ENCODE results near the gene RFX1. TPM values are rescaled to one million over a fixed set of nuclear protein-coding genes. Genes with fewer than 3 reads are reported as not detected.

Gene RFX1
- total RNA-seq, 1 donor from 2014 or later: 4.7 TPM

GRCh38 chr19:13987101-13987890, 18.8 kb downstream of the RFX1 start:
- Histone ChIP-seq H3K9ac (ENCODE audit: low read depth in 1 of 3, low read length in 3 of 3) (peak overlapping the region; percentile 73 to 80 (median 77)), H3K36me3 (ENCODE audit: control insufficient read depth in 3 of 3, insufficient read depth in 3 of 3, low read length in 3 of 3) (peaks cover 4 to 9% (median 6%) of the 10 kb centered on the region in 3 donors), H3K9me3 (ENCODE audit: control insufficient read depth in 3 of 3, low read length in 3 of 3) (no peaks in the 10 kb centered on the region), H3K4me1 (ENCODE audit: control insufficient read depth in 3 of 3, insufficient read depth in 3 of 3, low read length in 3 of 3) (peaks cover 34 to 49% (median 44%) of the 10 kb centered on the region in 3 donors), H3K4me3 (ENCODE audit: low read length in 3 of 3) (peak overlapping the region; percentile 38 to 60 (median 56)), H3K27ac (ENCODE audit: low read depth, low read length) (peak overlapping the region; percentile 94), H3K27me3 (ENCODE audit: control insufficient read depth in 3 of 3, insufficient read depth in 3 of 3, low read length in 3 of 3) (no peaks in the 10 kb centered on the region)

GRCh38 chr19:13986348-13986904, 19.7 kb downstream of the RFX1 start:
- Histone ChIP-seq H3K4me3 (ENCODE audit: low read length in 3 of 3) (peak overlapping the region; percentile 38 to 60 (median 56)), H3K27me3 (ENCODE audit: control insufficient read depth in 3 of 3, insufficient read depth in 3 of 3, low read length in 3 of 3) (no peaks in the 10 kb centered on the region), H3K27ac (ENCODE audit: low read depth, low read length) (peak overlapping the region; percentile 94), H3K9me3 (ENCODE audit: control insufficient read depth in 3 of 3, low read length in 3 of 3) (no peaks in the 10 kb centered on the region), H3K4me1 (ENCODE audit: control insufficient read depth in 3 of 3, insufficient read depth in 3 of 3, low read length in 3 of 3) (peaks cover 34 to 51% (median 49%) of the 10 kb centered on the region in 3 donors), H3K9ac (ENCODE audit: low read depth in 1 of 3, low read length in 3 of 3) (peak overlapping the region; percentile 73 to 80 (median 77)), H3K36me3 (ENCODE audit: control insufficient read depth in 3 of 3, insufficient read depth in 3 of 3, low read length in 3 of 3) (peaks cover 4 to 6% (median 6%) of the 10 kb centered on the region in 3 donors)

- no peaks in the 10 kb centered on the region for H3K27me3 ChIP-seq (ENCODE audit: control insufficient read depth in 3 of 3, insufficient read depth in 3 of 3, low read length in 3 of 3)
- H3K9me3 ChIP-seq (ENCODE audit: control insufficient read depth in 3 of 3, low read length in 3 of 3): no peaks in the 10 kb centered on the region
- H3K4me1 ChIP-seq (ENCODE audit: control insufficient read depth in 3 of 3, insufficient read depth in 3 of 3, low read length in 3 of 3): peaks cover 35 to 52% (median 50%) of the 10 kb centered on the region in 3 donors
- peak overlapping the region; percentile 32 to 80 (median 77) for H3K9ac ChIP-seq (ENCODE audit: low read depth in 1 of 3, low read length in 3 of 3)
- peaks cover under 1 to 6% (median 6%) of the 10 kb centered on the region in 3 donors for H3K36me3 ChIP-seq (ENCODE audit: control insufficient read depth in 3 of 3, insufficient read depth in 3 of 3, low read length in 3 of 3)
- H3K27ac ChIP-seq (ENCODE audit: low read depth, low read length): peak overlapping the region; percentile 94
- peak overlapping the region; percentile 32 to 49 (median 38) for H3K4me3 ChIP-seq (ENCODE audit: low read length in 3 of 3)
These were observed 20.3 kb downstream of the RFX1 start for GRCh38 chr19:13985771-13986347.

GRCh38 chr19:13984875-13985741, 21.0 kb downstream of the RFX1 start:
- peaks cover 0 to 6% (median 6%) of the 10 kb centered on the region in 3 donors for H3K36me3 ChIP-seq (ENCODE audit: control insufficient read depth in 3 of 3, insufficient read depth in 3 of 3, low read length in 3 of 3)
- no peak overlapping the region for H3K4me3 ChIP-seq (ENCODE audit: low read length in 3 of 3)
- H3K27ac ChIP-seq (ENCODE audit: low read depth, low read length): no peak overlapping the region
- H3K4me1 ChIP-seq (ENCODE audit: control insufficient read depth in 3 of 3, insufficient read depth in 3 of 3, low read length in 3 of 3): peaks cover 35 to 60% (median 57%) of the 10 kb centered on the region in 3 donors
- no peaks in the 10 kb centered on the region for H3K9me3 ChIP-seq (ENCODE audit: control insufficient read depth in 3 of 3, low read length in 3 of 3)
- no peaks in the 10 kb centered on the region for H3K27me3 ChIP-seq (ENCODE audit: control insufficient read depth in 3 of 3, insufficient read depth in 3 of 3, low read length in 3 of 3)
- H3K9ac ChIP-seq (ENCODE audit: low read depth in 1 of 3, low read length in 3 of 3): no peak overlapping the region

- Histone ChIP-seq H3K27ac (ENCODE audit: low read depth, low read length) (no peak overlapping the region), H3K27me3 (ENCODE audit: control insufficient read depth in 3 of 3, insufficient read depth in 3 of 3, low read length in 3 of 3) (no peaks in the 10 kb centered on the region), H3K4me3 (ENCODE audit: low read length in 3 of 3) (no peak overlapping the region), H3K9ac (ENCODE audit: low read depth in 1 of 3, low read length in 3 of 3) (no peak overlapping the region), H3K9me3 (ENCODE audit: control insufficient read depth in 3 of 3, low read length in 3 of 3) (no peaks in the 10 kb centered on the region), H3K4me1 (ENCODE audit: control insufficient read depth in 3 of 3, insufficient read depth in 3 of 3, low read length in 3 of 3) (peaks cover 40 to 60% (median 56%) of the 10 kb centered on the region in 3 donors), H3K36me3 (ENCODE audit: control insufficient read depth in 3 of 3, insufficient read depth in 3 of 3, low read length in 3 of 3) (peaks cover 0 to 6% (median 6%) of the 10 kb centered on the region in 3 donors)
These were observed 21.9 kb downstream of the RFX1 start for GRCh38 chr19:13984186-13984585.

GRCh38 chr19:13983213-13983889, 22.8 kb downstream of the RFX1 start:
- Histone ChIP-seq H3K4me1 (ENCODE audit: control insufficient read depth in 3 of 3, insufficient read depth in 3 of 3, low read length in 3 of 3) (peaks cover 38 to 56% (median 50%) of the 10 kb centered on the region in 3 donors), H3K9me3 (ENCODE audit: control insufficient read depth in 3 of 3, low read length in 3 of 3) (no peaks in the 10 kb centered on the region), H3K9ac (ENCODE audit: low read depth in 1 of 3, low read length in 3 of 3) (no peak overlapping the region), H3K36me3 (ENCODE audit: control insufficient read depth in 3 of 3, insufficient read depth in 3 of 3, low read length in 3 of 3) (peaks cover 0 to 6% (median 6%) of the 10 kb centered on the region in 3 donors), H3K4me3 (ENCODE audit: low read length in 3 of 3) (no peak overlapping the region), H3K27ac (ENCODE audit: low read depth, low read length) (no peak overlapping the region), H3K27me3 (ENCODE audit: control insufficient read depth in 3 of 3, insufficient read depth in 3 of 3, low read length in 3 of 3) (no peaks in the 10 kb centered on the region)

- Histone ChIP-seq H3K9ac (ENCODE audit: low read depth in 1 of 3, low read length in 3 of 3) (no peak overlapping the region), H3K36me3 (ENCODE audit: control insufficient read depth in 3 of 3, insufficient read depth in 3 of 3, low read length in 3 of 3) (peaks cover 0 to 6% (median 6%) of the 10 kb centered on the region in 3 donors), H3K4me3 (ENCODE audit: low read length in 3 of 3) (no peak overlapping the region), H3K4me1 (ENCODE audit: control insufficient read depth in 3 of 3, insufficient read depth in 3 of 3, low read length in 3 of 3) (peaks cover 33 to 54% (median 49%) of the 10 kb centered on the region in 3 donors), H3K9me3 (ENCODE audit: control insufficient read depth in 3 of 3, low read length in 3 of 3) (no peaks in the 10 kb centered on the region), H3K27me3 (ENCODE audit: control insufficient read depth in 3 of 3, insufficient read depth in 3 of 3, low read length in 3 of 3) (no peaks in the 10 kb centered on the region), H3K27ac (ENCODE audit: low read depth, low read length) (no peak overlapping the region)
These were observed 23.3 kb downstream of the RFX1 start for GRCh38 chr19:13982773-13983172.

- Histone ChIP-seq H3K4me3 (ENCODE audit: low read length in 3 of 3) (no peak overlapping the region), H3K27ac (ENCODE audit: low read depth, low read length) (no peak overlapping the region), H3K27me3 (ENCODE audit: control insufficient read depth in 3 of 3, insufficient read depth in 3 of 3, low read length in 3 of 3) (no peaks in the 10 kb centered on the region), H3K4me1 (ENCODE audit: control insufficient read depth in 3 of 3, insufficient read depth in 3 of 3, low read length in 3 of 3) (peaks cover 25 to 48% (median 43%) of the 10 kb centered on the region in 3 donors), H3K9me3 (ENCODE audit: control insufficient read depth in 3 of 3, low read length in 3 of 3) (no peaks in the 10 kb centered on the region), H3K9ac (ENCODE audit: low read depth in 1 of 3, low read length in 3 of 3) (no peak overlapping the region), H3K36me3 (ENCODE audit: control insufficient read depth in 3 of 3, insufficient read depth in 3 of 3, low read length in 3 of 3) (peaks cover 0 to 6% (median 6%) of the 10 kb centered on the region in 3 donors)
These were observed 24.1 kb downstream of the RFX1 start for GRCh38 chr19:13981988-13982501.

- Histone ChIP-seq H3K36me3 (ENCODE audit: control insufficient read depth in 3 of 3, insufficient read depth in 3 of 3, low read length in 3 of 3) (peaks cover 0 to 6% (median 6%) of the 10 kb centered on the region in 3 donors), H3K4me3 (ENCODE audit: low read length in 3 of 3) (no peak overlapping the region), H3K9me3 (ENCODE audit: control insufficient read depth in 3 of 3, low read length in 3 of 3) (no peaks in the 10 kb centered on the region)
These were observed 24.7 kb downstream of the RFX1 start for GRCh38 chr19:13981467-13981866.

More at GRCh38 chr19:13981467-13981866, 24.7 kb downstream of the RFX1 start:
- peaks cover 24 to 43% (median 41%) of the 10 kb centered on the region in 3 donors for H3K4me1 ChIP-seq (ENCODE audit: control insufficient read depth in 3 of 3, insufficient read depth in 3 of 3, low read length in 3 of 3)
- no peak overlapping the region for H3K9ac ChIP-seq (ENCODE audit: low read depth in 1 of 3, low read length in 3 of 3)
- no peak overlapping the region for H3K27ac ChIP-seq (ENCODE audit: low read depth, low read length)
- no peaks in the 10 kb centered on the region for H3K27me3 ChIP-seq (ENCODE audit: control insufficient read depth in 3 of 3, insufficient read depth in 3 of 3, low read length in 3 of 3)

Data from skeletal muscle tissue (tissue), 4 donors.